ENCODE data around the gene HMOX2.

GRCh38 chr16:4471869-4472268 lies 4.3 kb upstream of the HMOX2 start:
- TF ChIP-seq CTCF (IDR thresholded peaks at IDR 0.05; ENCODE audit: low read length) (no peak), EZH2 (IDR thresholded peaks at IDR 0.05; ENCODE audit: borderline replicate concordance, low read length) (no peak)
